Testis (tissue), 3 donors: ENCODE results near the gene UBA1. TPM values are rescaled to one million over a fixed set of nuclear protein-coding genes. Genes with fewer than 3 reads are reported as not detected.

Source experiments
- DNase-seq: peaks from one replicate; pipeline ENCODE4 v3.0.0-alpha.2; 2019
- H3K27ac ChIP-seq, 2 donors: fragments of 200-600 bp; sonication (generic); one replicate each; pipeline ENCODE4 v1.5.1; 2019
- H3K27me3 ChIP-seq: fragments of 200-600 bp; sonication (generic); one replicate; pipeline ENCODE4 v1.5.1; 2019
- H3K36me3 ChIP-seq: fragments of 200-600 bp; sonication (generic); one replicate; pipeline ENCODE4 v1.5.1; 2017; ENCODE audit warnings: low read depth; ENCODE audit errors: missing control alignments
- H3K4me1 ChIP-seq: fragments of 200-600 bp; sonication (generic); one replicate; pipeline ENCODE4 v1.5.1; 2019
- H3K4me3 ChIP-seq, 2 donors: fragments of 200-600 bp; sonication (generic); one replicate each; pipeline ENCODE4 v1.5.1; 2017 to 2019
- H3K9me3 ChIP-seq: fragments of 200-600 bp; sonication (generic); one replicate; pipeline ENCODE4 v1.5.1; 2017
- POLR2A ChIP-seq: fragments of 450-650 bp; IDR thresholded peaks from one replicate; pipeline ENCODE4 v1.6.1; 2017; ENCODE audit warnings: antibody characterized with exemption, mild to moderate bottlenecking, moderate library complexity
- WGBS, 2 donors: methylation state at CpG; one replicate each; pipeline ENCODE4 v1.1.5; 2018; 5-methylcytosine and 5-hydroxymethylcytosine counted together
- intact Hi-C: fragments of 100-400 bp; cut with DNase I; formaldehyde crosslinking; loops from one replicate; pipeline ENCODE4 v1.15.1; 2023; ENCODE audit warnings: low total_unique reads
- polyA plus RNA-seq: library from polyadenylated mRNA; stranded (reverse); fragments of 350-450 nt; fragmentation: Illumina TruSeq; extraction: RNeasy Lipid Tissue Mini Kit (QIAGEN cat#74804); gene quantifications from one replicate; pipeline ENCODE4 v1.2.3, GENCODE V29; 2014; ENCODE audit warnings: low read depth, low replicate concordance; ENCODE audit not compliant: insufficient read depth
- total RNA-seq, 2 donors: library from RNA; depleted of rRNA; stranded (reverse); fragments of >200 nt; gene quantifications; one replicate each; pipeline ENCODE4 v1.2.3, GENCODE V29; 2016
- TF ChIP-seq, protein P1 (sequence below), 3 experiments: fragments of 450-650 bp in 2 of 3; fragments of 200-600 bp in 1 of 3; sonication (generic) in 1 of 3; IDR thresholded peaks; one replicate each; pipeline ENCODE4 v1.5.1; 2016 to 2019; ENCODE audit warnings: antibody characterized with exemption in 3 of 3, mild to moderate bottlenecking in 2 of 3, moderate library complexity in 1 of 3

UBA1 gene
- total and polyA plus RNA-seq, 3 donors from 2014 or later, result 207 to 338 (median 243) TPM

DNA sequence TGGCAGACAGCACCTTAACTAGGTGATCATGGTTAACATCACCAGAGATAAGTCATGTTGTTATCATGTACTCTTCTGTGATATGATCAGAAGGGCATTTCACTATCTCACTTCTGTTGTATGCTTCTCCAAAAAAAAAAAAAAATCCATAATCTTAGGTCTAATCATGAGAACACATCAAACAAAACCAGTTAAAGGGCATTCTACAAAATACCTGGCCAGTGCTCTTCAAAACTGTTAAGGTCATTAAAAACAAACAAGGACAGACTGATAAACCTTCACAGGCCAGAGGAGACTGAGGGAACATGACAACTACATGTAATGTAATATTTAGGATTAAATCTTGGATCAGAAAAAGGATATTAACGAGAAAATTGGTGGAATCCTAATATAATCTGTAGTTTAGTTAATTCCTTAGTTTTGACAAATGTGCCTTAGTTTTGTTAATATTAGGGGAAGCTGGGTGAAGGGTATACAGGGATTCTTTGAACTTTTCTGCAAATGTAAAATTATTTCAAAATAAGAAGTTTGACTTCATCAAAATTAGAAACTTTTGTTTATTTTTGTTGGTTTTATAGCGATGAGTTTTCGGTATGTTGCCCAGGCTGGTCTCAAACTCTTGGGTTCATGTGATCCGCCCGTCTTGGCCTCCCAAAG, 30.6 kb upstream of the UBA1 start:
- 92 to 94% methylated on average over 5 of the region's 5 CpGs for WGBS, 2 donors
- H3K27ac ChIP-seq, result no peak overlapping the region
- intact Hi-C loops, result no loop called here
- no peak for DNase-seq
- no peaks in the 10 kb centered on the region for H3K36me3 ChIP-seq
- no peak overlapping the region for H3K4me3 ChIP-seq
- TF ChIP-seq POLR2A, result no peak
- TF ChIP-seq, protein P1, sequence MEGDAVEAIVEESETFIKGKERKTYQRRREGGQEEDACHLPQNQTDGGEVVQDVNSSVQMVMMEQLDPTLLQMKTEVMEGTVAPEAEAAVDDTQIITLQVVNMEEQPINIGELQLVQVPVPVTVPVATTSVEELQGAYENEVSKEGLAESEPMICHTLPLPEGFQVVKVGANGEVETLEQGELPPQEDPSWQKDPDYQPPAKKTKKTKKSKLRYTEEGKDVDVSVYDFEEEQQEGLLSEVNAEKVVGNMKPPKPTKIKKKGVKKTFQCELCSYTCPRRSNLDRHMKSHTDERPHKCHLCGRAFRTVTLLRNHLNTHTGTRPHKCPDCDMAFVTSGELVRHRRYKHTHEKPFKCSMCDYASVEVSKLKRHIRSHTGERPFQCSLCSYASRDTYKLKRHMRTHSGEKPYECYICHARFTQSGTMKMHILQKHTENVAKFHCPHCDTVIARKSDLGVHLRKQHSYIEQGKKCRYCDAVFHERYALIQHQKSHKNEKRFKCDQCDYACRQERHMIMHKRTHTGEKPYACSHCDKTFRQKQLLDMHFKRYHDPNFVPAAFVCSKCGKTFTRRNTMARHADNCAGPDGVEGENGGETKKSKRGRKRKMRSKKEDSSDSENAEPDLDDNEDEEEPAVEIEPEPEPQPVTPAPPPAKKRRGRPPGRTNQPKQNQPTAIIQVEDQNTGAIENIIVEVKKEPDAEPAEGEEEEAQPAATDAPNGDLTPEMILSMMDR (IDR thresholded peaks at IDR 0.05), result no peak
- no peaks in the 10 kb centered on the region for H3K4me1 ChIP-seq
- no peaks in the 10 kb centered on the region for H3K27me3 ChIP-seq
- no peaks in the 10 kb centered on the region for H3K9me3 ChIP-seq

- intact Hi-C loops, result no loop called here
- no peak for DNase-seq
- TF ChIP-seq POLR2A, result no peak
- TF ChIP-seq, protein P1 (IDR thresholded peaks at IDR 0.05), result no peak
- no peaks in the 10 kb centered on the region for H3K27me3 ChIP-seq
- no peak overlapping the region for H3K27ac ChIP-seq
- no peaks in the 10 kb centered on the region for H3K9me3 ChIP-seq
- 94 to 95% methylated on average over 3 of the region's 3 CpGs for WGBS, 2 donors
- no peaks in the 10 kb centered on the region for H3K36me3 ChIP-seq
- H3K4me3 ChIP-seq, result no peak overlapping the region
- no peaks in the 10 kb centered on the region for H3K4me1 ChIP-seq
Observed at GRCh38 chrX:47164420-47164819, 29.2 kb upstream of the UBA1 start.

GRCh38 chrX:47166126-47166525, 27.5 kb upstream of the UBA1 start:
- no peak for DNase-seq
- Histone ChIP-seq H3K36me3 (no peaks in the 10 kb centered on the region), H3K27me3 (no peaks in the 10 kb centered on the region), H3K4me1 (no peaks in the 10 kb centered on the region), H3K4me3 (no peak overlapping the region), H3K27ac (no peak overlapping the region), H3K9me3 (no peaks in the 10 kb centered on the region)
- TF ChIP-seq, protein P1 (IDR thresholded peaks at IDR 0.05), result no peak
- TF ChIP-seq POLR2A, result no peak
- 91 to 95% methylated on average over 5 of the region's 5 CpGs for WGBS, 2 donors
- intact Hi-C loops, result no loop called here

- TF ChIP-seq, protein P1 (IDR thresholded peaks at IDR 0.05), result no peak
- TF ChIP-seq POLR2A, result no peak
- Histone ChIP-seq H3K27ac (no peak overlapping the region), H3K36me3 (no peaks in the 10 kb centered on the region), H3K4me1 (peaks cover 3% of the 10 kb centered on the region), H3K9me3 (no peaks in the 10 kb centered on the region), H3K4me3 (no peak overlapping the region), H3K27me3 (no peaks in the 10 kb centered on the region)
- no peak for DNase-seq
- WGBS, 2 donors, result 92 to 95% methylated on average over 5 to 6 of the region's 6 CpGs
- intact Hi-C loops, result no loop called here
Observed at GRCh38 chrX:47168495-47169073, 25.0 kb upstream of the UBA1 start.

GRCh38 chrX:47169273-47169672, 24.4 kb upstream of the UBA1 start:
- H3K9me3 ChIP-seq, result no peaks in the 10 kb centered on the region
- no peaks in the 10 kb centered on the region for H3K27me3 ChIP-seq
- 96 to 100% methylated on average over 4 to 17 of the region's 19 CpGs for WGBS, 2 donors
- H3K4me1 ChIP-seq, result peaks cover 3% of the 10 kb centered on the region
- no peak overlapping the region for H3K27ac ChIP-seq
- H3K36me3 ChIP-seq, result no peaks in the 10 kb centered on the region
- no peak for TF ChIP-seq POLR2A
- TF ChIP-seq, protein P1 (IDR thresholded peaks at IDR 0.05), result no peak
- H3K4me3 ChIP-seq, result no peak overlapping the region
- intact Hi-C loops, result no loop called here
- DNase-seq, result no peak
